ENCODE data around the gene ARHGAP25. TPM values are rescaled to one million over a fixed set of nuclear protein-coding genes. Genes with fewer than 3 reads are reported as not detected.

Gene ARHGAP25
- polyA plus RNA-seq, 1 experiment, result 0.55 TPM

GRCh38 chr2:68827666-68828065 is 93.1 kb downstream of the ARHGAP25 start:
- no peak overlapping the region for H3K27ac ChIP-seq (ENCODE audit: low read depth, low read length)
- H3K9me3 ChIP-seq (ENCODE audit: control insufficient read depth, insufficient read depth, low read length), result no peaks in the 10 kb centered on the region
- TF ChIP-seq CTCF (IDR thresholded peaks at IDR 0.05; ENCODE audit: low read depth, low read length), result no peak
- ChIA-PET CTCF (no interaction called here), POLR2A (no interaction called here)
- H3K4me3 ChIP-seq (ENCODE audit: low read depth, low read length), result no peak overlapping the region
- no peak for DNase-seq (ENCODE audit: low read depth, low spot score)
- no peaks in the 10 kb centered on the region for H3K27me3 ChIP-seq (ENCODE audit: control insufficient read depth, insufficient read depth, low read length)

DNA sequence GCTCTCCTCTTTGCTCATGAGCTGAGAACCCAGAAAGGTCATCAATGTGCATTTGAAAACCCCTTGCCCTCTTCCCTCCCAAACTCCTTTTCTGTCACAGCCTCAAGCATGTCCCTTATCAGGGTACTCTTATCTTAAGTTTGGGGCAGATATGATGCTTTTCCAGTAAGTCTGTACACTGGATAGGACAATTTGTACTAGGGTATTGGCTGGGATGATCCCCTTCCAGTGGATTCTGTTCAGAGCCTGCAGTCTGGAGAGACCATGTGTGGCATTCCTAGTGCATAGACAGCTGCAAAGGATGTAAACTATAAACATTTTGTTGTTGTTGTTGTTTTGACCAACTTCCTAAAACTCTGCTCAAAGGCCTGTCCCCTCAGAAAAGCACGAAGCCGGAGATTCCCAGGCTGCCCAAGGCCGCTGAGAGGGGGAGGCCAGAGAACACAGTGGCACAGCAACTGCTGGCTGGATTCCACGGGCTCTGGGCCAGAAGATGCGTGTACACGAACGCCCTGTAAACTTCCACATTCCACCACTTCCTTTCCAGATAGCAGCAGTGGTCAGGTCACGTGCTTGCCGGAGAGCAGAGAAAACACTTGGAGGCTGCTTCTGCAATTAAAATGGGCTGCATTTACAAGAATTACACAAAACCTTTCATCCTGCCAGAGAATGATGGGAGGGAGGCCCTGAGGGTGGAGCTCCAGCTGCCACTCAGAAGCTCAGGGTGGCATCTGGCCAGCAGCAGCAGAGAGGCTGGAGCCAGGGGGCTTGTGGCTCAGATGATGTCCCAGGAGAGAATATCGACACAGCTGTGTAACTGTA is 94.5 kb downstream of the ARHGAP25 start:
- H3K9me3 ChIP-seq (ENCODE audit: control insufficient read depth, insufficient read depth, low read length), result no peaks in the 10 kb centered on the region
- H3K27ac ChIP-seq (ENCODE audit: low read depth, low read length), result peak overlapping the region; percentile 66
- peak; percentile 88 for DNase-seq (ENCODE audit: low read depth, low spot score)
- H3K27me3 ChIP-seq (ENCODE audit: control insufficient read depth, insufficient read depth, low read length), result no peaks in the 10 kb centered on the region
- no peak for TF ChIP-seq CTCF (IDR thresholded peaks at IDR 0.05; ENCODE audit: low read depth, low read length)
- ChIA-PET CTCF (interaction anchor here (1.2 to 2.7 kb wide), 2 partner anchors 77 to 96 kb away, joined by 4 to 9 read pairs; no protein-coding TSS in a partner anchor), POLR2A (interaction anchor here (0.7 to 1.3 kb wide), 2 partner anchors 9 to 391 kb away, joined by 3 to 4 read pairs; no protein-coding TSS in a partner anchor)
- H3K4me3 ChIP-seq (ENCODE audit: low read depth, low read length), result no peak overlapping the region

DNA sequence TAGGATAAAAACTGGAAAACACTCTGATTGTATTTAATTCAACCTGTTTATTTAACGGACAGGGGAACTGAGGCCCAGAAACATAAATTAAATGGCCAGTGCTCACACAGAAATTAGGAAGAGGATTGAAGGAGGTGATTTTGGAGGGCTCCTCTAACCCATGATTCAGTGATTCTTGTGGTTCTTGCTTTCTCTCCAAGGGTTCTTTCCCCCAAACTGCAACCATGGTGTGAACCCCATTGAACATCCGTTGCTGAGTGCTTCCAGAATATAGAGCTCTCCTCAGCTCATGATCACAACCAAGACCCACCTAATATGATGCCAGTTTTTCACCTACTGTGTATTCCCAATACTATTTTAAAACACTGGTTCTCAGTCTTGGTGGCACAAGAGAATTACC is 95.1 kb downstream of the ARHGAP25 start:
- Histone ChIP-seq H3K27ac (ENCODE audit: low read depth, low read length) (peak overlapping the region; percentile 66), H3K27me3 (ENCODE audit: control insufficient read depth, insufficient read depth, low read length) (no peaks in the 10 kb centered on the region), H3K4me3 (ENCODE audit: low read depth, low read length) (no peak overlapping the region), H3K9me3 (ENCODE audit: control insufficient read depth, insufficient read depth, low read length) (no peaks in the 10 kb centered on the region)
- no peak for DNase-seq (ENCODE audit: low read depth, low spot score)
- ChIA-PET CTCF (interaction anchor here (1.2 to 2.7 kb wide), 2 partner anchors 78 to 95 kb away, joined by 4 to 9 read pairs; no protein-coding TSS in a partner anchor), POLR2A (interaction anchor here (0.7 to 1.3 kb wide), 2 partner anchors 10 to 390 kb away, joined by 3 to 4 read pairs; no protein-coding TSS in a partner anchor)
- no peak for TF ChIP-seq CTCF (IDR thresholded peaks at IDR 0.05; ENCODE audit: low read depth, low read length)

DNA sequence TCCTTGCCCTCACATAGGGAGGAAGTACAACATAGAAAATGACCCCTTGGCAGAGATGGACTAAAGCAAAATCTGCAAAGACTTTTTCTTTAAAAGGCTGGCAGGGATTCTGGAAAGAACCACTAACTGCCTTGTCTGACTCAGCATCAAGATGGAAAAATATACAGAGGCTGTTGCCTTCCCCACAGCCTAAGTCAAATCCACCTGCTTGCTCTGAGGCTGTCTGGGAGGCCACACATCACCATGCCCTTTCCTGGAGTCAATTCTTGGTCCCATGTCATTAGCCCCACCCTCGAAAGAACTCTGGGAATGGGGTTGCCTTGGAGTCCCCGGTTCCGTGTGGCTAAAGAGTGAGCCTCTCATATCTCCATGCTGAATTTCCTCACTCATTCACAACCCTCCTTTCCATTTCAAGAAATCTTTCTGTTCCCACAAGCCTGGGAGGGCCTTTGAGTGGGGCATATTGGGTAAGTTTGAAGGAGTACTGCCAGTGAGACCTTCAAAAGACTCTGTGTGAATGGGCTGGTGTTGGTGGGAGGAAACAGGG is 97.1 kb downstream of the ARHGAP25 start:
- Histone ChIP-seq H3K4me3 (ENCODE audit: low read depth, low read length) (no peak overlapping the region), H3K9me3 (ENCODE audit: control insufficient read depth, insufficient read depth, low read length) (no peaks in the 10 kb centered on the region), H3K27me3 (ENCODE audit: control insufficient read depth, insufficient read depth, low read length) (no peaks in the 10 kb centered on the region), H3K27ac (ENCODE audit: low read depth, low read length) (peak overlapping the region; percentile 81)
- ChIA-PET CTCF (interaction anchor here (1.2 kb wide), 1 partner anchor 80 kb away, joined by 4 read pairs; no protein-coding TSS in a partner anchor), POLR2A (no interaction called here)
- TF ChIP-seq CTCF (IDR thresholded peaks at IDR 0.05; ENCODE audit: low read depth, low read length), result no peak
- no peak for DNase-seq (ENCODE audit: low read depth, low spot score)

All from AG04450 (cell line).